SU-DHL-6 (cell line): ENCODE results near the gene SLC43A2.

Source experiments
- CTCF ChIP-seq: fragments of 200-600 bp; sonication (generic); IDR thresholded peaks from one replicate; pipeline ENCODE4 v1.5.1; 2017; ENCODE audit warnings: antibody characterized with exemption, mild to moderate bottlenecking, low read length, moderate library complexity; ENCODE audit not compliant: insufficient read depth, poor library complexity, severe bottlenecking
- EZH2phosphoT487 ChIP-seq: fragments of 200-600 bp; sonication (generic), shearing (Covaris generic); conservative IDR thresholded peaks from 2 replicates; pipeline ENCODE4 v1.6.1; 2018; ENCODE audit warnings: mild to moderate bottlenecking, antibody characterized with exemption, low read length, moderate library complexity, mixed read lengths

DNA sequence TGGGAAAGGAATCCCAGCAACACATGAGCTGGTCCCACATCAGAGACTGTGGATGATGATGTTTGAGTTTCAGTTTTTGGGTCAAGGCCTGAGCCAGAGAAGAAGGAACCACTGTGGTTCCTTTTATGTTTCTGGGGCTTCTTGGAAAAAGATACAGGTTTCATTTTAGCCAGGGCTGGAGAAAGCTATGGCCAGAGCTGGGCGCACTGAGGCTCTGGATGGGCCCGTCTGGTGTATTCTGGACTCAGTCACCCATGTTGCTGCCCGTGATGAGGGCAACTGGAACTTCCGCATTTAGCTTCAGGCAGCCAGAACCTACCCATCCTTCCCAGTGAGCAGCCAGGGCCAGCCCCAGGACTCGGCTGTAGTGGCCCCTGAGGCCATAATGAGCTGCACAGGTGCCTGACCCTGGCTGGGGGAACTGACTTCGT is 51.0 kb downstream of the SLC43A2 start:
- TF ChIP-seq CTCF (no peak), EZH2phosphoT487 (no peak)
